ENCODE results near the gene UQCR11.
A peak's percentile ranks its signal among the peaks of the same experiment; 100 is the strongest.
"Not testable (repeated sequence)": the region's sequence is repeated elsewhere in the genome, so short reads cannot be mapped to it uniquely, and the experiment has no call there.

Gene UQCR11

GRCh38 chr19:1644070-1644469 lies 38.8 kb upstream of the UQCR11 start:
- peak overlapping the region; percentile 12 to 98 (median 95); a peak in 15 of 22 replicates for H3K4me2 ChIP-seq
- H4K20me1 ChIP-seq: peaks cover 21 to 100% (median 93%) of the 10 kb centered on the region in 11 experiments; a peak in 21 of 22 replicates
- no peak overlapping the region; a peak in 1 of 20 replicates for H3K4me3 ChIP-seq
- H3K9me3 ChIP-seq (replicated peaks in 1 of 11): no peaks in the 10 kb centered on the region
- H3K4me1 ChIP-seq: peaks cover 62 to 78% (median 66%) of the 10 kb centered on the region in 10 experiments
- peak overlapping the region in 9 of 11 experiments; percentile 4 to 100 (median 98); a peak in 12 of 22 replicates for H3K27ac ChIP-seq
- H3K36me3 ChIP-seq: peaks cover 49 to 88% (median 74%) of the 10 kb centered on the region in 11 experiments
- no peaks in the 10 kb centered on the region for H3K27me3 ChIP-seq
- H3K9ac ChIP-seq: peak overlapping the region in 7 of 11 experiments; percentile 12 to 99 (median 42); a peak in 5 of 22 replicates
- no peak for TF ChIP-seq Cebpa-rat (IDR thresholded peaks at IDR 0.05)

DNA sequence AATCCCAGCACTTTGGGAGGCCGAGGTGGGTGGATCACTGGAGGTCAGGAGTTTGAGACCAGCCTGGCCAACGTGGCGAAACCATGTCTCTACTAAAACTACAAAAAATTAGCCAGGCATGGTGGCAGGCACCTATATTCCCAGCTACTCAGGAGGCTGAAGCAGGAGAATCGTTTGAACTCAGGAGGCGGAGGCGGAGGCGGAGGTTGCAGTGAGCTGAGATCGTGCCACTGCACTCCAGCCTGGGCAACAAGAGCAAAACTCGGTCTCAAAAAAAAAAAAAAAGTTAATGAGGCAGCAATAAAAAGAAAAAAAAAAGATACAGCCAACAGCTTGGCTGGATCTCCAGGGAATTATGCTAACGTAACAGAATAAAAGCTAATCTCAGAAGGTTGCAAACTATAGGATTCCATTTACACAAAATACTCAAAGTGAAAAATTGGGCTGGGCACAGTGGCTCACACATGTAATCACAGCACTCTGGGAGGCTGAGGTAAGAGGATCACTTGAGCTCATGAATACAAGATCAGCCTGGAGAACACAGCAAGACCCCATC lies 35.7 kb upstream of the UQCR11 start:
- not testable (repeated sequence) for H3K27me3 ChIP-seq; H3K9me3 ChIP-seq (replicated peaks in 1 of 11); H3K4me3 ChIP-seq; H3K4me2 ChIP-seq
- H3K9ac ChIP-seq: peak overlapping the region in 1 of 11 experiments; percentile 5; a peak in 1 of 22 replicates
- peaks cover 49 to 100% (median 99%) of the 10 kb centered on the region in 11 experiments; a peak in 21 of 22 replicates for H4K20me1 ChIP-seq
- H3K36me3 ChIP-seq: peaks cover 80 to 100% (median 99%) of the 10 kb centered on the region in 11 experiments
- peaks cover 31 to 47% (median 36%) of the 10 kb centered on the region in 10 experiments for H3K4me1 ChIP-seq
- H3K27ac ChIP-seq: peak overlapping the region in 1 of 11 experiments; percentile 34; a peak in 2 of 22 replicates

GRCh38 chr19:1636325-1637236 lies 31.3 kb upstream of the UQCR11 start:
- TF ChIP-seq Cebpa-rat (IDR thresholded peaks at IDR 0.05): no peak
- Histone ChIP-seq H3K27ac (peak overlapping the region in 4 of 11 experiments; percentile 3 to 45 (median 22); a peak in 5 of 22 replicates), H3K36me3 (peaks cover 98 to 100% (median 100%) of the 10 kb centered on the region in 11 experiments)

DNA sequence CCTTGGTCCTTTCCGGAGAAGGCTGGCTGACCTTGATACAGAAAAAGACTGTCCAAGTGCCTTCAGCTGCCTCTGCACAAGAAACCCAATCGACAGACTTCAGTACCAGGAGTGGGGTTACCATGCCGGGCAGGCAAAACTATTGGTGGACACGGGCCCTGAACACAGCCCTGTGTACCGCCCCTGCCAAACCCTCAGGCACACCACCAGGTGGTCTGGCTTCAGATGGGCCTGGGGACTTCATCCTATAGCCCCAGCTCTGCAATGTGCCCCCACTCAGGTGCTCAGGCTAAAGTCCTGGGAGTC lies 29.6 kb upstream of the UQCR11 start:
- no peak for TF ChIP-seq Cebpa-rat (IDR thresholded peaks at IDR 0.05)
- H3K27ac ChIP-seq: no peak overlapping the region
- H3K9ac ChIP-seq: no peak overlapping the region
- no peak overlapping the region for H3K4me2 ChIP-seq
- peaks cover 98 to 100% (median 100%) of the 10 kb centered on the region in 11 experiments for H3K36me3 ChIP-seq
- peaks cover 78 to 100% (median 100%) of the 10 kb centered on the region in 11 experiments for H4K20me1 ChIP-seq
- no peak overlapping the region for H3K4me3 ChIP-seq
- peaks cover 0 to 6% (median 0%) of the 10 kb centered on the region in 11 experiments; a peak in 6 of 22 replicates for H3K9me3 ChIP-seq (replicated peaks in 1 of 11)
- H3K27me3 ChIP-seq: no peaks in the 10 kb centered on the region
- peaks cover 0 to 25% (median 10%) of the 10 kb centered on the region in 10 experiments; a peak in 10 of 20 replicates for H3K4me1 ChIP-seq

More at GRCh38 chr19:1636325-1637236, 31.3 kb upstream of the UQCR11 start:
- H3K4me1 ChIP-seq: peaks cover 0 to 18% (median 6%) of the 10 kb centered on the region in 10 experiments; a peak in 10 of 20 replicates
- peaks cover 0 to 6% (median 0%) of the 10 kb centered on the region in 11 experiments; a peak in 6 of 22 replicates for H3K9me3 ChIP-seq (replicated peaks in 1 of 11)
- H3K4me3 ChIP-seq: no peak overlapping the region
- peak overlapping the region in 5 of 11 experiments; percentile 6 to 29 (median 15); a peak in 4 of 22 replicates for H3K9ac ChIP-seq
- no peak overlapping the region for H3K4me2 ChIP-seq
- H4K20me1 ChIP-seq: peaks cover 71 to 100% (median 100%) of the 10 kb centered on the region in 11 experiments
- no peaks in the 10 kb centered on the region for H3K27me3 ChIP-seq

- H3K27me3 ChIP-seq: no peaks in the 10 kb centered on the region
- peaks cover 94 to 100% (median 100%) of the 10 kb centered on the region in 11 experiments for H3K36me3 ChIP-seq
- peaks cover 0 to 6% (median 0%) of the 10 kb centered on the region in 11 experiments; a peak in 6 of 22 replicates for H3K9me3 ChIP-seq (replicated peaks in 1 of 11)
- H3K9ac ChIP-seq: peak overlapping the region in 2 of 11 experiments; percentile 10 to 25; a peak in 2 of 22 replicates
- H3K4me1 ChIP-seq: peaks cover 0 to 22% (median 10%) of the 10 kb centered on the region in 10 experiments; a peak in 9 of 20 replicates
- peaks cover 80 to 100% (median 100%) of the 10 kb centered on the region in 11 experiments for H4K20me1 ChIP-seq
- 0 out of 22 replicates have a peak overlapping the region, but pooled peaks of 1 of the 11 experiments have one; percentile 2 for H3K27ac ChIP-seq
- TF ChIP-seq Cebpa-rat (IDR thresholded peaks at IDR 0.05): no peak
- H3K4me3 ChIP-seq: no peak overlapping the region
- H3K4me2 ChIP-seq: no peak overlapping the region
Measured at GRCh38 chr19:1634242-1634937, 29.1 kb upstream of the UQCR11 start.

GRCh38 chr19:1633269-1633826 lies 28.1 kb upstream of the UQCR11 start:
- Histone ChIP-seq H3K27me3 (no peaks in the 10 kb centered on the region), H3K9ac (peak overlapping the region in 1 of 11 experiments; percentile 24; a peak in 1 of 22 replicates), H3K36me3 (peaks cover 84 to 94% (median 93%) of the 10 kb centered on the region in 11 experiments), H4K20me1 (peaks cover 74 to 95% (median 94%) of the 10 kb centered on the region in 11 experiments), H3K4me1 (peaks cover 0 to 22% (median 13%) of the 10 kb centered on the region in 10 experiments; a peak in 9 of 20 replicates), H3K4me3 (no peak overlapping the region), H3K9me3 (replicated peaks in 1 of 11) (peaks cover 0 to 6% (median 0%) of the 10 kb centered on the region in 11 experiments; a peak in 6 of 22 replicates), H3K27ac (no peak overlapping the region), H3K4me2 (no peak overlapping the region)
- TF ChIP-seq Cebpa-rat (IDR thresholded peaks at IDR 0.05): no peak

GRCh38 chr19:1632462-1633268 lies 27.4 kb upstream of the UQCR11 start:
- TF ChIP-seq Cebpa-rat (IDR thresholded peaks at IDR 0.05): no peak
- Histone ChIP-seq H3K27ac (no peak overlapping the region; a peak in 1 of 22 replicates), H3K4me1 (peaks cover 0 to 22% (median 13%) of the 10 kb centered on the region in 10 experiments; a peak in 9 of 20 replicates), H3K4me3 (no peak overlapping the region), H3K36me3 (peaks cover 77 to 87% (median 86%) of the 10 kb centered on the region in 11 experiments), H4K20me1 (peaks cover 67 to 88% (median 87%) of the 10 kb centered on the region in 11 experiments), H3K4me2 (no peak overlapping the region), H3K9me3 (replicated peaks in 1 of 11) (peaks cover 0 to 6% (median 0%) of the 10 kb centered on the region in 11 experiments; a peak in 6 of 22 replicates), H3K27me3 (no peaks in the 10 kb centered on the region), H3K9ac (0 out of 22 replicates have a peak overlapping the region, but pooled peaks of 1 of the 11 experiments have one; percentile 29)

Data from BLaER1 treated with 17β-estradiol and CSF1 and Interleukin-3, amounts not matched to agents 10 nM and 100 nM (cell line).